Inflammatory macrophage (primary cell): ENCODE data around the gene RFX7.
A peak's percentile ranks its signal among the peaks of the same experiment; 100 is the strongest.
"Not testable (repeated sequence)": the region's sequence is repeated elsewhere in the genome, so short reads cannot be mapped to it uniquely, and the experiment has no call there.

ENCODE experiments used
- DNase-seq, 2 donors: peaks; one replicate each; pipeline ENCODE4 v3.0.0-alpha.2; 2020 to 2022

RFX7 gene

GRCh38 chr15:56205061-56205876 is 38.4 kb downstream of the RFX7 start:
- DNase-seq = no peak

- DNase-seq = peak; percentile 38 to 44
Observed at GRCh38 chr15:56203312-56203922, 40.3 kb downstream of the RFX7 start.

GRCh38 chr15:56202701-56203100 is 41.0 kb downstream of the RFX7 start:
- DNase-seq = no peak

- DNase-seq = no peak
Observed at GRCh38 chr15:56199038-56199437, 44.6 kb downstream of the RFX7 start.

GRCh38 chr15:56194035-56194434 is 49.6 kb downstream of the RFX7 start:
- DNase-seq = no peak

- no peak for DNase-seq
Observed at GRCh38 chr15:56192659-56193442, 50.8 kb downstream of the RFX7 start.

GRCh38 chr15:56187665-56188064 is 56.0 kb downstream of the RFX7 start:
- DNase-seq = no peak

- no peak for DNase-seq
Observed at GRCh38 chr15:56185980-56186379, 57.7 kb downstream of the RFX7 start.

- no peak for DNase-seq
Observed at GRCh38 chr15:56184516-56184915, 59.2 kb downstream of the RFX7 start.

- no peak for DNase-seq
Observed at GRCh38 chr15:56180851-56181250, 62.8 kb downstream of the RFX7 start.

GRCh38 chr15:56176996-56177395 is 66.7 kb downstream of the RFX7 start:
- DNase-seq = no peak

- no peak for DNase-seq
Observed at GRCh38 chr15:56175788-56176187, 67.9 kb downstream of the RFX7 start.

GRCh38 chr15:56174649-56175048 is 69.0 kb downstream of the RFX7 start:
- DNase-seq = no peak

GRCh38 chr15:56168394-56168793 is 75.3 kb downstream of the RFX7 start:
- no peak for DNase-seq

- no peak for DNase-seq
Observed at GRCh38 chr15:56165234-56165633, 78.4 kb downstream of the RFX7 start.

GRCh38 chr15:56160966-56161365 is 82.7 kb downstream of the RFX7 start:
- no peak for DNase-seq

GRCh38 chr15:56156877-56157276 is 86.8 kb downstream of the RFX7 start:
- no peak for DNase-seq

GRCh38 chr15:56155278-56155677 is 88.4 kb downstream of the RFX7 start:
- not testable (repeated sequence) for DNase-seq

- not testable (repeated sequence) for DNase-seq
Observed at GRCh38 chr15:56154768-56155167, 88.9 kb downstream of the RFX7 start.

- DNase-seq = no peak
Observed at GRCh38 chr15:56150204-56150603, 93.5 kb downstream of the RFX7 start.

GRCh38 chr15:56148064-56148463 is 95.6 kb downstream of the RFX7 start:
- DNase-seq = no peak

GRCh38 chr15:56146756-56147155 is 96.9 kb downstream of the RFX7 start:
- DNase-seq = no peak

GRCh38 chr15:56128081-56128480 is 115.6 kb downstream of the RFX7 start:
- DNase-seq = no peak

- DNase-seq = no peak
Observed at GRCh38 chr15:56126409-56126808, 117.3 kb downstream of the RFX7 start.
